CD8-positive, alpha-beta memory T cell (primary cell): ENCODE results near the gene EIF3K. TPM values are rescaled to one million over a fixed set of nuclear protein-coding genes. Genes with fewer than 3 reads are reported as not detected.
A peak's percentile ranks its signal among the peaks of the same experiment; 100 is the strongest.

ENCODE experiments used
- CTCF ChIA-PET: fragments of 350-600 bp; sonication (Branson Sonifier 250); formaldehyde crosslinking; loops from one replicate; lab custom pipeline; 2021; ENCODE audit warnings: antibody characterized with exemption; lab: Charles Lee
- POLR2A ChIA-PET: fragments of 350-600 bp; sonication (Branson Sonifier 250); formaldehyde crosslinking; loops from one replicate; lab custom pipeline; 2021; ENCODE audit warnings: antibody characterized with exemption; lab: Charles Lee
- DNase-seq, 5 donors: peaks; one replicate each; pipeline versions ENCODE4 v3.0.0 to v3.0.0-alpha.2; 2020 to 2022; ENCODE audit warnings: mixed read lengths in 1 of 5
- H3K27ac ChIP-seq: one replicate; pipeline ENCODE4 v1.7.0; 2013; ENCODE audit warnings: low read depth, mild to moderate bottlenecking, low read length, moderate library complexity
- H3K27me3 ChIP-seq: 2 replicates; pipeline ENCODE4 v1.7.0; 2013; ENCODE audit warnings: low read length, mild to moderate bottlenecking; ENCODE audit not compliant: insufficient read depth, poor library complexity, severe bottlenecking
- H3K36me3 ChIP-seq: 2 replicates; pipeline ENCODE4 v1.7.0; 2013; ENCODE audit warnings: mild to moderate bottlenecking, low read length, moderate library complexity; ENCODE audit not compliant: insufficient read depth
- H3K4me1 ChIP-seq: 2 replicates; pipeline ENCODE4 v1.7.0; 2013; ENCODE audit warnings: mild to moderate bottlenecking, low read length, moderate library complexity; ENCODE audit not compliant: insufficient read depth
- H3K4me3 ChIP-seq: 2 replicates; pipeline ENCODE4 v1.7.0; 2013; ENCODE audit warnings: mild to moderate bottlenecking, low read length
- H3K9me3 ChIP-seq: 2 replicates; pipeline ENCODE4 v1.7.0; 2013; ENCODE audit warnings: mild to moderate bottlenecking, low read length
- H3K27ac Mint-ChIP-seq, 8 donors: one replicate each; pipeline ENCODE4 v1.8.0; 2020 to 2021; ENCODE audit warnings: mixed read lengths in 8 of 8, mild to moderate bottlenecking in 6 of 8, inconsistent platforms in 3 of 8, moderate library complexity in 3 of 8
- H3K27me3 Mint-ChIP-seq, 2 donors: one replicate each; pipeline ENCODE4 v1.8.0; 2020 to 2021; ENCODE audit warnings: mixed read lengths in 2 of 2, mild to moderate bottlenecking in 1 of 2, moderate library complexity in 1 of 2
- H3K36me3 Mint-ChIP-seq, 3 donors: one replicate each; pipeline ENCODE4 v1.8.0; 2020 to 2021; ENCODE audit warnings: mixed read lengths in 3 of 3, inconsistent platforms in 1 of 3, mild to moderate bottlenecking in 1 of 3
- H3K4me1 Mint-ChIP-seq, 3 donors: one replicate each; pipeline ENCODE4 v1.8.0; 2020 to 2021; ENCODE audit warnings: mixed read lengths in 3 of 3, inconsistent platforms in 1 of 3, mild to moderate bottlenecking in 1 of 3
- H3K4me3 Mint-ChIP-seq, 7 donors: one replicate each; pipeline ENCODE4 v1.8.0; 2020 to 2021; ENCODE audit warnings: mixed read lengths in 7 of 7, mild to moderate bottlenecking in 6 of 7, moderate library complexity in 4 of 7, inconsistent platforms in 2 of 7
- H3K9me3 Mint-ChIP-seq, 5 donors: one replicate each; pipeline ENCODE4 v1.8.0; 2020 to 2022; ENCODE audit warnings: mixed read lengths in 5 of 5, mild to moderate bottlenecking in 3 of 5, moderate library complexity in 2 of 5, inconsistent platforms in 1 of 5
- polyA plus RNA-seq: library from polyadenylated mRNA; unstranded; fragments of 300-500 nt; fragmentation: Illumina TruSeq; gene quantifications from one replicate; pipeline ENCODE4 v1.2.3, GENCODE V29; 2021
- total RNA-seq, 2 experiments: library from RNA; stranded (reverse); gene quantifications; one replicate each; pipeline ENCODE4 v1.2.3, GENCODE V29; 2021

EIF3K gene
- total and polyA plus RNA-seq, 3 experiments from 2014 or later = 275 to 401 (median 282) TPM

DNA sequence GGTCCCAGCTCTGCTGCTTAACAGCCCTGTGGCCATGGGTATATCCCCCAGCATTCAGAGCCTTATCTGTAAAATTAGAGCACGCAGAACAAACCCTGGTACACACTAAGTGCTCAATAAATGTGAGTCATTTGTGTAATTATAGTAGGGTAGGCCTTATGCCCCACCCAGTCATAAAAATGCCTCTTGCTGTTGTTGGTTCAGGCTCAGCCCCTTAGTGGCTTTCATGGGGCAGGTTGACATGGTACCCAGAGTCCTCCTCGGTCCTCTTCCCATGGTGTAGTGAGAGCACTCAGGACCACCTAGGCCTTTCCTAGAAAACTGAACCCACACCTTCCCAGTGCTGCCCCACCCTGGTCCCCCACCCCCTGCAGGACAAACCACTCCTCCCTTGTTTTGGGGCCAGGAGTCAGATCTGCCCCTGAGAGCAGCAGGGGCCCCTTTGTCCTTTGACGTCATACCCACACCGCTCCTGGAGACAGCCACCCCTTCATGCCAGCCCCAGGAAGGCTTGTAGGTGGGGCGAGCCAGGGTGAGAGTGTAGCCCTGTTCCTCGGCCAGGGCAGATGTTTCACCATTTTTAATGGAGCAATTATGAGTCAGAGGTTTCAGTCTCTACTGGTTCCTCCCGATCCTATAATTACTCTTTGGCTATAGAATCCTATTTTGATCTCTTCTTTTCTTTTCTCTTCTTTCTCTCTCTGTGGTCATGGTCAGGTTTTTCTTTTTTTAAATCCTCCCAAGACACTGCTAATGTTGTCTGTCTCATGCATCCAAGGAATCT is 65.3 kb downstream of the EIF3K start:
- Histone ChIP-seq H3K36me3 (peaks cover 5% of the 10 kb centered on the region), H3K27ac (peak overlapping the region; percentile 74), H3K4me1 (peaks cover 72% of the 10 kb centered on the region), H3K4me3 (peak overlapping the region; percentile 4), H3K9me3 (no peaks in the 10 kb centered on the region), H3K27me3 (no peaks in the 10 kb centered on the region)
- CTCF ChIA-PET = interaction anchor here (1.0 kb wide), 1 partner anchor 50 kb away, joined by 3 read pairs; no protein-coding TSS in a partner anchor
- peak in 4 of 5 donors; percentile 43 to 66 (median 48) for DNase-seq
- POLR2A ChIA-PET = interaction anchor here (1.9 kb wide), 1 partner anchor 37 kb away, joined by 13 read pairs; the partner anchor contains the start of gene ACTN4
- H3K9me3 Mint-ChIP-seq = no peaks in the 10 kb centered on the region
- peak overlapping the region; percentile 84 to 99 (median 97) for H3K27ac Mint-ChIP-seq
- peaks cover 6 to 10% (median 6%) of the 10 kb centered on the region in 3 donors for H3K36me3 Mint-ChIP-seq
- peaks cover 79 to 91% (median 88%) of the 10 kb centered on the region in 3 donors for H3K4me1 Mint-ChIP-seq
- no peaks in the 10 kb centered on the region for H3K27me3 Mint-ChIP-seq
- H3K4me3 Mint-ChIP-seq = peak overlapping the region; percentile 62 to 87 (median 71)

DNA sequence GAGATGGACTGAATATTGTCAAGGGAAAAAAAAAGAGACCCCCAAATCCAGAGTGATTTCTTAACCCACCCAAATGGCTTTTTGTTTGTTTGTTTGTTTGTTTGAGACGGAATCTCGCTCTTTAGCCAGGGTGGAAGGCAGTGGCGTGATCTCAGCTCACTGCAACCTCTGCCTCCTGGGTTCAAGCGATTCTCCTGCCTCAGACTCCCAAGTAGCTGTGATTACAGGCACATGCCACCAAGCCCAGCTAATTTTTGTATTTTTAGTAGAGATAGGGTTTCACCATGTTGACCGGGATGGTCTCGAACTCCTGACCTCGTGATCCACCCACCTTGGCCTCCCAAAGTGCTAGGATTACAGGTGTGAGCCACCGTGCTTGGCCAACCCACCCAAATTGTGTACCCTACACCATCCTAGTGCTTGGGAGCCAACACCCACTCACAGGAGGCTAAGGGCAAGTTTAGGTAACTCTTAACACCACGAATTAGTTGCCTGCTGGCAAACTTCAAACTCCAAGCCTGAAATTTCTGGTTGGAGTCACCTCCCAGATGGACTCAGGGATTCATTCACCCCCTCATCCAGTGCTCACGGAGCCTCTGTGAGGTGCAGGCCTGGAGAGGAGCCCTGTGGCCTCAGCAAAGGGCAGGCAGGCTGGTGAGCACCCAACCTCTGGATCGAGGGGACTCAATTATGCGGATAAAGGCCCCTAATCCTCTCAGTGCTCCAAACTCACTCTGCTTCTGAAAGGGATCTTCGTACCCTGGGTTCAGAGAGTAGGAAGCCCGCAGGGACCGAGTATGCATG is 66.1 kb downstream of the EIF3K start:
- no peak for DNase-seq
- ChIA-PET CTCF (no interaction called here), POLR2A (no interaction called here)
- Mint-ChIP-seq H3K36me3 (peaks cover 4 to 11% (median 6%) of the 10 kb centered on the region in 3 donors), H3K4me1 (peaks cover 75 to 89% (median 86%) of the 10 kb centered on the region in 3 donors), H3K27me3 (no peaks in the 10 kb centered on the region), H3K4me3 (peak overlapping the region in 5 of 7 donors; percentile 34 to 70 (median 50)), H3K9me3 (no peaks in the 10 kb centered on the region), H3K27ac (peak overlapping the region; percentile 84 to 99 (median 97))
- no peaks in the 10 kb centered on the region for H3K27me3 ChIP-seq
- peak overlapping the region; percentile 23 for H3K4me3 ChIP-seq
- H3K36me3 ChIP-seq = peaks cover 5% of the 10 kb centered on the region
- no peaks in the 10 kb centered on the region for H3K9me3 ChIP-seq
- peak overlapping the region; percentile 74 for H3K27ac ChIP-seq
- peaks cover 64% of the 10 kb centered on the region for H3K4me1 ChIP-seq

DNA sequence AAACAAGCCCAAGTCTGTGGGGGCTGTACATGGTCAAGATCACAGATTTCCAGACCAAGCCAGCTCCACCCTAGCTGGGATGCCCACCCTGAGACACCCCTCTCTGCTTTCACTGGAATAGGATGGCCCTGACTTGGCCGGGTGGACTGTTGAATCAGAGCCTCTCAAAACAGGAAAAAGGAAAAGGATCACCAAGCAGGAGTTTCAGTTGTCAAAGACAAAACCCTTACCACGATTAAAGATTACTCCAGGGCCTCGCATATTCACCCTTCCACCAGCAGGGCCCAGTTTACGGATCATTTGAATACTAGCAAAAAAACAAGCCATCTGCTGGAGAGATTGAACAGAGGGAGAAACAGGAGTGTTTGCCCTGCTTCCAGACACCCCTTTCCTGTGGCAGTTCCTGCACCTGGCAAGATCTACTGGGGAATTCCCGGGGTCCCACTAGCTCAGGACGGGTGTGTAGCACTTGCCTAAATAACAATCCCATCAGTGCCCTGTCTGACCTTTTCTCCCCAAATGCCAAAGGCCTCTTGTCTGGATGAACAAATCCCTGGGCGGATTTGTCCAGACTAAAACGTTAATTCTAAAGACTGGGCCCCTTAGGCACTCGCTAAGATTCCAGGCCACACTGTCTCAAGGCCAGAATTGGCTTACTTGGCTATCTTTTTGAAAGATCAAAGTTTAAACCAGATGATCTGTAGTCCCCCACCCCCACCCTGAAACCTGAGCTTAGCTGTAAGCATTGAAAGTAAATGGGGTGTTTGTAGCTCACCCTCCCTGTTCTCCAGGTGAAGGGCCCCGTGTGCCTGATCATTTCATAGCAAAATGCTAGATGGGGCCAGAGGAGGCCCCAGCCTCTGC is 66.9 kb downstream of the EIF3K start:
- Mint-ChIP-seq H3K4me3 (peak overlapping the region; percentile 35 to 90 (median 75)), H3K27ac (peak overlapping the region; percentile 61 to 99 (median 96)), H3K4me1 (peaks cover 73 to 88% (median 84%) of the 10 kb centered on the region in 3 donors), H3K36me3 (peaks cover 6 to 12% (median 6%) of the 10 kb centered on the region in 3 donors), H3K27me3 (no peaks in the 10 kb centered on the region), H3K9me3 (no peaks in the 10 kb centered on the region)
- Histone ChIP-seq H3K36me3 (peaks cover 5% of the 10 kb centered on the region), H3K4me1 (peaks cover 57% of the 10 kb centered on the region), H3K4me3 (peak overlapping the region; percentile 23), H3K27me3 (no peaks in the 10 kb centered on the region), H3K27ac (peak overlapping the region; percentile 74), H3K9me3 (no peaks in the 10 kb centered on the region)
- DNase-seq = peak in 1 of 5 donors; percentile 36
- ChIA-PET POLR2A (interaction anchor here (0.6 kb wide), 2 partner anchors 156 to 166 kb away, joined by 3 read pairs; no protein-coding TSS in a partner anchor), CTCF (interaction anchor here (0.7 to 1.7 kb wide), 5 partner anchors 14 to 170 kb away, joined by 3 to 5 read pairs (median 5); no protein-coding TSS in a partner anchor)

DNA sequence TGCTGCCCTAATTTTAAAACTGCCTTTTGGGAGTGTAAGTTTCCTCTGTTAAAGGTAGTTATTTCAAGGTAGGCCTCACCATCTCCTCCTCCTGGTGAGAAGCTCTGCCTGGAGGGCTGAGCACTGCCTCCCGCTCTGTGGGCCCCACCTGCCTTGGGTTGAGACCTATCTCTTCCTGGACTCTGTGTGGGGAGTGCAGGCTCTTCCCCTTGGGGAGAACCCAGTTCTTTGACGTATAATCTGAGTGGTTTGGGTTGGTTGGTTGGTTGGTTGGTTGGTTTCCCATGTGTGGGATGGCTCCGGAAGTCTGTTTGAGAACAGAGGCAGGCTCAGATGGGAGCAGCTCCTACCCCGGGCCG is 67.5 kb downstream of the EIF3K start:
- ChIA-PET POLR2A (interaction anchor here (0.6 kb wide), 2 partner anchors 155 to 165 kb away, joined by 3 read pairs; no protein-coding TSS in a partner anchor), CTCF (interaction anchor here (0.7 to 1.7 kb wide), 5 partner anchors 14 to 171 kb away, joined by 3 to 5 read pairs (median 5); no protein-coding TSS in a partner anchor)
- Histone ChIP-seq H3K9me3 (no peaks in the 10 kb centered on the region), H3K4me1 (peaks cover 55% of the 10 kb centered on the region), H3K27me3 (no peaks in the 10 kb centered on the region), H3K36me3 (peaks cover 5% of the 10 kb centered on the region), H3K27ac (peak overlapping the region; percentile 74), H3K4me3 (peak overlapping the region; percentile 23)
- no peaks in the 10 kb centered on the region for H3K27me3 Mint-ChIP-seq
- peaks cover 72 to 86% (median 84%) of the 10 kb centered on the region in 3 donors for H3K4me1 Mint-ChIP-seq
- H3K36me3 Mint-ChIP-seq = peaks cover 1 to 12% (median 3%) of the 10 kb centered on the region in 3 donors
- H3K4me3 Mint-ChIP-seq = peak overlapping the region; percentile 35 to 90 (median 75)
- H3K9me3 Mint-ChIP-seq = no peaks in the 10 kb centered on the region
- DNase-seq = peak in 3 of 5 donors; percentile 42 to 62 (median 48)
- H3K27ac Mint-ChIP-seq = peak overlapping the region; percentile 61 to 99 (median 96)

Other genes starting within 250 kb of the EIF3K start
- 100 to 1,000 TPM; 256 to 267 TPM for gene PSMD8, start 244.6 kb upstream of the EIF3K start, total RNA-seq
- gene PSMD8, start 244.6 kb upstream of the EIF3K start, polyA plus RNA-seq = 180 TPM
- gene GGN, start 231.2 kb upstream of the EIF3K start, total RNA-seq = under 1 TPM in 1 of 2 experiments, not detected in 1; 0.15 TPM
- gene GGN, start 231.2 kb upstream of the EIF3K start, polyA plus RNA-seq = not detected
- gene SPRED3, start 230.5 kb upstream of the EIF3K start, total RNA-seq = under 1 TPM; 0.33 to 0.66 TPM
- gene SPRED3, start 230.5 kb upstream of the EIF3K start, polyA plus RNA-seq = not detected
- 10 to 100 TPM; 17.8 to 25.2 TPM for gene FAM98C, start 216.1 kb upstream of the EIF3K start, total RNA-seq
- 16.8 TPM for gene FAM98C, start 216.1 kb upstream of the EIF3K start, polyA plus RNA-seq
- gene RASGRP4, start 193.0 kb upstream of the EIF3K start, total RNA-seq = 1 to 10 TPM; 1.8 to 2.0 TPM
- gene RASGRP4, start 193.0 kb upstream of the EIF3K start, polyA plus RNA-seq = not detected
- 1 to 10 TPM; 1.4 to 3.3 TPM for gene RYR1, start 185.5 kb upstream of the EIF3K start, total RNA-seq
- 0.71 TPM for gene RYR1, start 185.5 kb upstream of the EIF3K start, polyA plus RNA-seq
- 100 to 1,000 TPM; 161 to 162 TPM for gene MAP4K1, start 1.2 kb upstream of the EIF3K start, total RNA-seq
- 178 TPM for gene MAP4K1, start 1.2 kb upstream of the EIF3K start, polyA plus RNA-seq
- 100 to 1,000 TPM; 295 to 314 TPM for gene ACTN4, start 28.5 kb downstream of the EIF3K start, total RNA-seq
- 31.9 TPM for gene ACTN4, start 28.5 kb downstream of the EIF3K start, polyA plus RNA-seq
- gene CAPN12, start 125.3 kb downstream of the EIF3K start, total RNA-seq = 1 to 10 TPM; 5.2 to 5.3 TPM
- gene CAPN12, start 125.3 kb downstream of the EIF3K start, polyA plus RNA-seq = 19.5 TPM
- gene LGALS7, start 154.3 kb downstream of the EIF3K start, total RNA-seq = not detected
- not detected for gene LGALS7, start 154.3 kb downstream of the EIF3K start, polyA plus RNA-seq
- not detected for gene LGALS7B, start 170.0 kb downstream of the EIF3K start, total RNA-seq
- not detected for gene LGALS7B, start 170.0 kb downstream of the EIF3K start, polyA plus RNA-seq
- 1 to 10 TPM; 1.2 to 1.8 TPM for gene LGALS4, start 193.8 kb downstream of the EIF3K start, total RNA-seq
- 0.44 TPM for gene LGALS4, start 193.8 kb downstream of the EIF3K start, polyA plus RNA-seq
- 100 to 1,000 TPM; 111 to 114 TPM for gene ECH1, start 212.6 kb downstream of the EIF3K start, total RNA-seq
- gene ECH1, start 212.6 kb downstream of the EIF3K start, polyA plus RNA-seq = 272 TPM
- 100 to 1,000 TPM; 656 to 679 TPM for gene HNRNPL, start 230.8 kb downstream of the EIF3K start, total RNA-seq
- gene HNRNPL, start 230.8 kb downstream of the EIF3K start, polyA plus RNA-seq = 73.4 TPM